ENCODE data around the gene STAC2. TPM values are rescaled to one million over a fixed set of nuclear protein-coding genes. Genes with fewer than 3 reads are reported as not detected.

The STAC2 gene
- total RNA-seq, 6 donors from 2014 or later, result 0.24 to 1.1 (median 0.48) TPM; not detected in 2

DNA sequence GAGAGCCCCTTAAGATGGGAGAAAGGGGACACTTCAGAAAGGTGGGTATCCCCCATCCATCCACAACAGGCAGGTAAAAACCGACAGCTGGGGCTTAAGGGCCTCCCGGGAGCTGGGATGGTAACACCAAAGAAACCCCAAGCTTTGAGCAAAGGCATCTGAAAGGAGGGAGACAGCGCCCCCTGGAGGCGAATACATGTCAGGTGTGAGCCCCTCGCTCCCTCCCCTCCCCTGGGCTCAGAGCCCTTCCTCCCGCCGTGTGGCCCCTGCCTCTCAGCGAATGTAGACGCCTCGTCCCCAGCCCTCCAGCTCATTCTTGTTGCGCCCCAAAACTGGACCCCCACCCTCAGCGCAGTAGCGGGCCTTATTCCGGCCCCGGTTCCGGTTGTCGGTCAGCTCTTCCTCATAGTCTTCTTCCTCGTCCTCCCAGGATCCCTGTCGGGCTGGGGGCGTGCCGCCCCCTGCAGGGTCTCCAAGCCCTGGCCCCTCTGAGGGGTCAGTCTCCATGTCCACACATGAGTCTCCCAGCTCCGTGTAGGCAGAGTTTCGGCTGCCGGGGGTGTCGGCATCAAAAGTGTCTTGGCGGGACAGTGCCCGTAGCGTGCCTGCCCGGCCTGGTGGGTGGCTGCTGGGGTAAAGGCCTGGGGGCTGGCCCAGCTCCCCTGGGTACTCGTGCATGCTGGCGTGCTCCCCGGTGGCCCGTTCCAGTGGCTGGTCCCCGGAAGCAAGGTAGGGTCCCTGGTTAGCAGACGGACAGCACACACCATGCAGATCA is 50.6 kb downstream of the STAC2 start:
- WGBS, 2 donors, result 69 to 78% methylated on average over 17 to 34 of the region's 35 CpGs
- DNase-seq (peak; percentile 68 to 78), ATAC-seq (ENCODE audit: low FRiP score in 2 of 2) (peak; percentile 54 to 82)
- Histone ChIP-seq H3K4me3 (no peak overlapping the region), H3K27me3 (no peaks in the 10 kb centered on the region), H3K4me1 (peaks cover 8 to 15% (median 9%) of the 10 kb centered on the region in 4 donors), H3K36me3 (peaks cover 0 to 35% (median 21%) of the 10 kb centered on the region in 4 donors), H3K9me3 (no peaks in the 10 kb centered on the region), H3K27ac (no peak overlapping the region)
- no peak for TF ChIP-seq POLR2A (IDR thresholded peaks at IDR 0.05)
- TF ChIP-seq, protein P1, sequence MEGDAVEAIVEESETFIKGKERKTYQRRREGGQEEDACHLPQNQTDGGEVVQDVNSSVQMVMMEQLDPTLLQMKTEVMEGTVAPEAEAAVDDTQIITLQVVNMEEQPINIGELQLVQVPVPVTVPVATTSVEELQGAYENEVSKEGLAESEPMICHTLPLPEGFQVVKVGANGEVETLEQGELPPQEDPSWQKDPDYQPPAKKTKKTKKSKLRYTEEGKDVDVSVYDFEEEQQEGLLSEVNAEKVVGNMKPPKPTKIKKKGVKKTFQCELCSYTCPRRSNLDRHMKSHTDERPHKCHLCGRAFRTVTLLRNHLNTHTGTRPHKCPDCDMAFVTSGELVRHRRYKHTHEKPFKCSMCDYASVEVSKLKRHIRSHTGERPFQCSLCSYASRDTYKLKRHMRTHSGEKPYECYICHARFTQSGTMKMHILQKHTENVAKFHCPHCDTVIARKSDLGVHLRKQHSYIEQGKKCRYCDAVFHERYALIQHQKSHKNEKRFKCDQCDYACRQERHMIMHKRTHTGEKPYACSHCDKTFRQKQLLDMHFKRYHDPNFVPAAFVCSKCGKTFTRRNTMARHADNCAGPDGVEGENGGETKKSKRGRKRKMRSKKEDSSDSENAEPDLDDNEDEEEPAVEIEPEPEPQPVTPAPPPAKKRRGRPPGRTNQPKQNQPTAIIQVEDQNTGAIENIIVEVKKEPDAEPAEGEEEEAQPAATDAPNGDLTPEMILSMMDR (IDR thresholded peaks at IDR 0.05), result peak; percentile 75 to 85 (median 82)

DNA sequence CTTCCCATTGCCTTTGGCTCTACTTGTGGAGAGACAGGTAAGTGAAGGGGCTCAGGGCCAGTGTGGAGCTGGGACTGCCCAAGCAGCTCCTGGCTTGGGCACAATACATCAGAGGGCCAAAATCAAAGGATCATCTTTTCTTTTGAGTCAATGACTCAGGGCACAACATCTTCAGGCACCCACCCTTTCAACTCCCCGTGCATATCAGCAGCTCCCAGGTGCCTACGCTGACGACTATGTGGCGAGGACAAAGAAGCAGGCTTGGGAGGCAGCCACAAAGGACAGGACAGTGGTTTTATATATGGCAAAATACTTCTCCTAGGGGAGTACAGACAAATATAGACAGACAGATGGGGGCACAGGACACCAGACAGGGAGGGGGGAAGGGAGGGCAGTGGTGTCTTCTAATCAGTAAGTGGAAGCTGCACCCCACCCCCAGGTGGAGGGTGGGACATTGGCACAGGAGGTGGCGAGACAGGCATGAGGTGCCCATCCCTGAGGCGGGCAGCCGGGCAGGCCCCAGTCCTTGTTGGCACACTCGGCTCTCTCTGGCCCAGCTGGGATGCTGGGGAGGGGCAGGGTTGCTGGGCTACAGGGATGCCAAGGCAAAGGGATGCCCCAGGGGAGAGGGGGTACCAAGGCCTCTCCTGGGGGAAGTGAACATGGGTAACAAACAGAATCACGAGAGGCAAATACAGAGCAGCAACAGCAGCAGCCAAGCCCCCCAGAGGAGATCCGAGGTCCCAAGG is 52.0 kb downstream of the STAC2 start:
- ATAC-seq (ENCODE audit: low FRiP score in 2 of 2), result no peak
- 68 to 76% methylated on average over 10 of the region's 10 CpGs for WGBS, 2 donors
- no peaks in the 10 kb centered on the region for H3K27me3 ChIP-seq
- H3K4me1 ChIP-seq, result peaks cover 6 to 12% (median 9%) of the 10 kb centered on the region in 4 donors
- peak in 1 of 2 donors; percentile 62 for DNase-seq
- H3K4me3 ChIP-seq, result no peak overlapping the region
- no peak for TF ChIP-seq POLR2AphosphoS5 (IDR thresholded peaks at IDR 0.05)
- TF ChIP-seq EP300 (IDR thresholded peaks at IDR 0.05), result no peak
- TF ChIP-seq, protein P1 (IDR thresholded peaks at IDR 0.05), result no peak
- TF ChIP-seq POLR2A (IDR thresholded peaks at IDR 0.05), result no peak
- peaks cover 0 to 27% (median 18%) of the 10 kb centered on the region in 4 donors for H3K36me3 ChIP-seq
- no peaks in the 10 kb centered on the region for H3K9me3 ChIP-seq
- no peak overlapping the region for H3K27ac ChIP-seq

DNA sequence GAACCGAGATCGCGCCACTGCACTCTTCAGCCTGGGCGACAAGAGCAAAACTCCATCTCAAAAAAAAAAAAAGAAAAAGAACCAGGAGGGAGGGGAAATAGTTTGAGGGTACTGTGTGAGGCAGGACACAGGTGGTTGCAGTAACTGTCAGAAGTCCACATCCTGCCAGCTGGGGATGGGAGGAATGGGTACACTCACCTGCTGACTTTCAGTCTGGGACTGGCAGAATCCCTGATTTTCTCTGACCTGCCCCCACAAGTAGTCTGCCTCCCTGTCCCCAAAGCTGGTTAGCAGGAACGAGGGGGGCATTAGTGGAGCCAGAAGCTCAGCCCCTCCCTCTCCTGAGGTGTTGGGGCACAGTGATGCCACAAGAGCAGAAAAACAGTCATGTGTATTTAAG is 52.7 kb downstream of the STAC2 start:
- no peak overlapping the region for H3K27ac ChIP-seq
- H3K36me3 ChIP-seq, result peaks cover 0 to 27% (median 18%) of the 10 kb centered on the region in 4 donors
- ATAC-seq (ENCODE audit: low FRiP score in 2 of 2) (no peak), DNase-seq (no peak)
- H3K4me3 ChIP-seq, result no peak overlapping the region
- 60 to 80% methylated on average over 4 to 5 of the region's 5 CpGs for WGBS, 2 donors
- H3K9me3 ChIP-seq, result no peaks in the 10 kb centered on the region
- TF ChIP-seq POLR2AphosphoS5 (IDR thresholded peaks at IDR 0.05), result no peak
- TF ChIP-seq, protein P1 (IDR thresholded peaks at IDR 0.05), result no peak
- peak in 1 of 4 donors; percentile 10 for TF ChIP-seq POLR2A (IDR thresholded peaks at IDR 0.05)
- no peaks in the 10 kb centered on the region for H3K27me3 ChIP-seq
- peaks cover 5 to 9% (median 6%) of the 10 kb centered on the region in 4 donors for H3K4me1 ChIP-seq

DNA sequence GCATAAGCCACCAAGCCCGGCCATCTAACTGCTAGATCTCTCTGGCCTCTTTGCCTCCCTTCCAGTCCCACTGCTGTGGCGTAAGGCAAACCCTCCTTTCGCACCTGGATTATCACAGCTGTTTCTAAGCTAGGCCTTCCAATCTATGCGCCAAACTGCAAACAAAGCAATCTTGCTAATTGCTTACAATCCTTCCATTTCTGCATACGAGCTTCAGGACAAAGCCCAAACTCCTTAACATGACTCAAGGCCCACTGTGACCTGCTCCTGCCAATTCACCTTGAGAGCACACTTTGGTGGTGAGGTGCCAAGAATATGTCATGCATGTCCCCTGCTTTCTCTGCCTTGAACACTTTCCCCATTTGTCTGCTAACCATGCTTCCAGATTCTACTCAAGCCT is 53.8 kb downstream of the STAC2 start:
- ATAC-seq (ENCODE audit: low FRiP score in 2 of 2) (no peak), DNase-seq (no peak)
- no peak overlapping the region for H3K4me3 ChIP-seq
- no peaks in the 10 kb centered on the region for H3K9me3 ChIP-seq
- H3K4me1 ChIP-seq, result peaks cover 3 to 17% (median 7%) of the 10 kb centered on the region in 4 donors
- TF ChIP-seq POLR2AphosphoS5 (IDR thresholded peaks at IDR 0.05) (no peak), POLR2A (IDR thresholded peaks at IDR 0.05) (no peak), EP300 (IDR thresholded peaks at IDR 0.05) (no peak)
- TF ChIP-seq, protein P1 (IDR thresholded peaks at IDR 0.05), result no peak
- no peak overlapping the region for H3K27ac ChIP-seq
- WGBS, 2 donors, result 82 to 88% methylated on average over 5 of the region's 5 CpGs
- H3K27me3 ChIP-seq, result no peaks in the 10 kb centered on the region
- H3K36me3 ChIP-seq, result peaks cover 0 to 16% (median 8%) of the 10 kb centered on the region in 4 donors

Data from upper lobe of left lung (tissue), 6 donors.